ENCODE data around the gene RAB19.
A peak's percentile ranks its signal among the peaks of the same experiment; 100 is the strongest.

Gene RAB19

DNA sequence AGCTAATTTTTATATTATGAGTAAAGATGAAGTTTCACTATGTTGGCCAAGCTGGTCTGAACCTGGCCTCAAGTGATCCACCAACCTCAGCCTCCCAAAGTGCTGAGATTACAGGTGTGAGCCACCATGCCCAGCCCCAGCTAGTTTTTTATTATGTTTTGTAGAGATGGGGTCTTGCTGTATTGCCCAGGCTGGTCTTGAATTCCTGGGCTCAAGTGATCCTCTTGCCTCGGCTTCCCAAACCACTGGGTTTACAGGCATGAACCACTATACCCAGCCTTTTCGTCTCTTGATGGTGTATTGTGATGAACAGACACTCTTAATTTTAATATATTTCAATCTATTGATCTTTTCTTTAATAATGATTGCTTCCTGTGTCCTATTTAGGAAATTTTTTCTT is 17.7 kb downstream of the RAB19 start:
- CTCF ChIA-PET: no interaction called here
- H3K9me3 ChIP-seq (ENCODE audit: control insufficient read depth, insufficient read depth, low read depth, low read length): no peaks in the 10 kb centered on the region
- H3K4me3 ChIP-seq (ENCODE audit: low read depth, low read length): no peak overlapping the region
- POLR2A ChIA-PET: no interaction called here
- no peaks in the 10 kb centered on the region for H3K4me1 ChIP-seq (ENCODE audit: control insufficient read depth, insufficient read depth, low read length)
- no peak overlapping the region for H3K27ac ChIP-seq (ENCODE audit: extremely low read depth, low read depth, low read length)
- no peaks in the 10 kb centered on the region for H3K36me3 ChIP-seq (ENCODE audit: control insufficient read depth in 2 of 2, insufficient read depth in 1 of 2, low read length in 2 of 2)
- TF ChIP-seq, protein P1, sequence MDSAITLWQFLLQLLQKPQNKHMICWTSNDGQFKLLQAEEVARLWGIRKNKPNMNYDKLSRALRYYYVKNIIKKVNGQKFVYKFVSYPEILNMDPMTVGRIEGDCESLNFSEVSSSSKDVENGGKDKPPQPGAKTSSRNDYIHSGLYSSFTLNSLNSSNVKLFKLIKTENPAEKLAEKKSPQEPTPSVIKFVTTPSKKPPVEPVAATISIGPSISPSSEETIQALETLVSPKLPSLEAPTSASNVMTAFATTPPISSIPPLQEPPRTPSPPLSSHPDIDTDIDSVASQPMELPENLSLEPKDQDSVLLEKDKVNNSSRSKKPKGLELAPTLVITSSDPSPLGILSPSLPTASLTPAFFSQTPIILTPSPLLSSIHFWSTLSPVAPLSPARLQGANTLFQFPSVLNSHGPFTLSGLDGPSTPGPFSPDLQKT (IDR thresholded peaks at IDR 0.05; ENCODE audit: borderline replicate concordance, low read depth, low read length): no peak
- TF ChIP-seq ZNF121 (tag by site-specific recombination; IDR thresholded peaks at IDR 0.05): 0 out of 2 replicates have a peak, but pooled peaks have one; percentile 45

DNA sequence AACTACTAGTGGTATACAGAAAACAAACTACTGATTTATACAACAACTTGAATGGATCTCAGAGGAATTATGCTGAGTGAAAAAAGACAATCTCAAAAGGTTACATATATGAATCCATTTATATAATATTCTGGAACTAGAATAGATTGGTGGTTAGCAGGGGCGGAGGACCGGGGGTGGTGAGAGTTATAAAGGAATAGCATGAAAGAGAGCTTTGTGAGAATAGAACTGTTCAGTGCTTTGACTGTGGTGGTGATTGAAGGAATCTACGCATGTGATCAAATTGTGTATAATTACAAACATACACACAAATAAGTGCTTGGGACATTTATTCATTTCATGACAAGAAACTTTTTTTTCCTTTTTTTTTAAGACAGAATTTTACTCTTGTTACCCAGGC is 19.6 kb downstream of the RAB19 start:
- Histone ChIP-seq H3K4me1 (ENCODE audit: control insufficient read depth, insufficient read depth, low read length) (no peaks in the 10 kb centered on the region), H3K36me3 (ENCODE audit: control insufficient read depth in 2 of 2, insufficient read depth in 1 of 2, low read length in 2 of 2) (no peaks in the 10 kb centered on the region), H3K9me3 (ENCODE audit: control insufficient read depth, insufficient read depth, low read depth, low read length) (no peaks in the 10 kb centered on the region), H3K27ac (ENCODE audit: extremely low read depth, low read depth, low read length) (no peak overlapping the region), H3K4me3 (ENCODE audit: low read depth, low read length) (no peak overlapping the region)
- ChIA-PET POLR2A (no interaction called here), CTCF (interaction anchor here (0.6 kb wide), 1 partner anchor 10 kb away, joined by 3 read pairs; no protein-coding TSS in a partner anchor)
- no peak for TF ChIP-seq ZNF585B (tag by site-specific recombination; IDR thresholded peaks at IDR 0.05)
- TF ChIP-seq ZBTB17 (tag by site-specific recombination; IDR thresholded peaks at IDR 0.05): no peak
- TF ChIP-seq ZNF776 (tag by site-specific recombination; IDR thresholded peaks at IDR 0.05; ENCODE audit: borderline replicate concordance): no peak
- TF ChIP-seq ZNF548 (tag by site-specific recombination; IDR thresholded peaks at IDR 0.05): no peak
- no peak for TF ChIP-seq ZNF324 (tag by site-specific recombination; IDR thresholded peaks at IDR 0.05)
- no peak for TF ChIP-seq ZBTB48 (tag by site-specific recombination; IDR thresholded peaks at IDR 0.05)
- TF ChIP-seq ZNF658 (tag by site-specific recombination; IDR thresholded peaks at IDR 0.05): no peak
- TF ChIP-seq, protein P2, sequence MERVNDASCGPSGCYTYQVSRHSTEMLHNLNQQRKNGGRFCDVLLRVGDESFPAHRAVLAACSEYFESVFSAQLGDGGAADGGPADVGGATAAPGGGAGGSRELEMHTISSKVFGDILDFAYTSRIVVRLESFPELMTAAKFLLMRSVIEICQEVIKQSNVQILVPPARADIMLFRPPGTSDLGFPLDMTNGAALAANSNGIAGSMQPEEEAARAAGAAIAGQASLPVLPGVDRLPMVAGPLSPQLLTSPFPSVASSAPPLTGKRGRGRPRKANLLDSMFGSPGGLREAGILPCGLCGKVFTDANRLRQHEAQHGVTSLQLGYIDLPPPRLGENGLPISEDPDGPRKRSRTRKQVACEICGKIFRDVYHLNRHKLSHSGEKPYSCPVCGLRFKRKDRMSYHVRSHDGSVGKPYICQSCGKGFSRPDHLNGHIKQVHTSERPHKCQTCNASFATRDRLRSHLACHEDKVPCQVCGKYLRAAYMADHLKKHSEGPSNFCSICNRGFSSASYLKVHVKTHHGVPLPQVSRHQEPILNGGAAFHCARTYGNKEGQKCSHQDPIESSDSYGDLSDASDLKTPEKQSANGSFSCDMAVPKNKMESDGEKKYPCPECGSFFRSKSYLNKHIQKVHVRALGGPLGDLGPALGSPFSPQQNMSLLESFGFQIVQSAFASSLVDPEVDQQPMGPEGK (tag by site-specific recombination; IDR thresholded peaks at IDR 0.05): no peak
- TF ChIP-seq, protein P3, sequence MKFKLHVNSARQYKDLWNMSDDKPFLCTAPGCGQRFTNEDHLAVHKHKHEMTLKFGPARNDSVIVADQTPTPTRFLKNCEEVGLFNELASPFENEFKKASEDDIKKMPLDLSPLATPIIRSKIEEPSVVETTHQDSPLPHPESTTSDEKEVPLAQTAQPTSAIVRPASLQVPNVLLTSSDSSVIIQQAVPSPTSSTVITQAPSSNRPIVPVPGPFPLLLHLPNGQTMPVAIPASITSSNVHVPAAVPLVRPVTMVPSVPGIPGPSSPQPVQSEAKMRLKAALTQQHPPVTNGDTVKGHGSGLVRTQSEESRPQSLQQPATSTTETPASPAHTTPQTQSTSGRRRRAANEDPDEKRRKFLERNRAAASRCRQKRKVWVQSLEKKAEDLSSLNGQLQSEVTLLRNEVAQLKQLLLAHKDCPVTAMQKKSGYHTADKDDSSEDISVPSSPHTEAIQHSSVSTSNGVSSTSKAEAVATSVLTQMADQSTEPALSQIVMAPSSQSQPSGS (tag by site-specific recombination; IDR thresholded peaks at IDR 0.05; ENCODE audit: low read depth): no peak
- no peak for TF ChIP-seq ZNF529 (tag by site-specific recombination; IDR thresholded peaks at IDR 0.05; ENCODE audit: insufficient replicate concordance)
- TF ChIP-seq, protein P4, sequence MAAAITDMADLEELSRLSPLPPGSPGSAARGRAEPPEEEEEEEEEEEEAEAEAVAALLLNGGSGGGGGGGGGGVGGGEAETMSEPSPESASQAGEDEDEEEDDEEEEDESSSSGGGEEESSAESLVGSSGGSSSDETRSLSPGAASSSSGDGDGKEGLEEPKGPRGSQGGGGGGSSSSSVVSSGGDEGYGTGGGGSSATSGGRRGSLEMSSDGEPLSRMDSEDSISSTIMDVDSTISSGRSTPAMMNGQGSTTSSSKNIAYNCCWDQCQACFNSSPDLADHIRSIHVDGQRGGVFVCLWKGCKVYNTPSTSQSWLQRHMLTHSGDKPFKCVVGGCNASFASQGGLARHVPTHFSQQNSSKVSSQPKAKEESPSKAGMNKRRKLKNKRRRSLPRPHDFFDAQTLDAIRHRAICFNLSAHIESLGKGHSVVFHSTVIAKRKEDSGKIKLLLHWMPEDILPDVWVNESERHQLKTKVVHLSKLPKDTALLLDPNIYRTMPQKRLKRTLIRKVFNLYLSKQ (tag by site-specific recombination; IDR thresholded peaks at IDR 0.05; ENCODE audit: borderline replicate concordance): no peak
- no peak for TF ChIP-seq ZNF184 (tag by site-specific recombination; IDR thresholded peaks at IDR 0.05)
- TF ChIP-seq ZNF366 (tag by site-specific recombination; conservative IDR thresholded peaks at IDR 0.05): no peak
- TF ChIP-seq ZBTB20 (tag by site-specific recombination; IDR thresholded peaks at IDR 0.05): no peak
- no peak for TF ChIP-seq YY1 (tag by site-specific recombination; IDR thresholded peaks at IDR 0.05)
- no peak for TF ChIP-seq KLF1 (tag by site-specific recombination; IDR thresholded peaks at IDR 0.05)

All from HEK293 (cell line).